Measurements from ENCODE around the gene NOP10. TPM values are rescaled to one million over a fixed set of nuclear protein-coding genes. Genes with fewer than 3 reads are reported as not detected.

Gene NOP10
- total RNA-seq, 1 donor: 285 TPM

GRCh38 chr15:34336991-34337556 is 5.9 kb downstream of the NOP10 start:
- H3K4me3 ChIP-seq (ENCODE audit: low read depth, low read length): peak overlapping the region; percentile 91
- DNase-seq (ENCODE audit: low read depth): no peak
- no peak for TF ChIP-seq CTCF (IDR thresholded peaks at IDR 0.05; ENCODE audit: insufficient read depth, low read length)

GRCh38 chr15:34336231-34336990 is 6.5 kb downstream of the NOP10 start:
- peak overlapping the region; percentile 91 for H3K4me3 ChIP-seq (ENCODE audit: low read depth, low read length)
- no peak for TF ChIP-seq CTCF (IDR thresholded peaks at IDR 0.05; ENCODE audit: insufficient read depth, low read length)
- DNase-seq (ENCODE audit: low read depth): no peak

- H3K4me3 ChIP-seq (ENCODE audit: low read depth, low read length): peak overlapping the region; percentile 52
- no peak for TF ChIP-seq CTCF (IDR thresholded peaks at IDR 0.05; ENCODE audit: insufficient read depth, low read length)
- DNase-seq (ENCODE audit: low read depth): peak; percentile 42
These were observed 7.5 kb downstream of the NOP10 start for GRCh38 chr15:34335176-34336032.

GRCh38 chr15:34334672-34335071 is 8.3 kb downstream of the NOP10 start:
- TF ChIP-seq CTCF (IDR thresholded peaks at IDR 0.05; ENCODE audit: insufficient read depth, low read length): no peak
- DNase-seq (ENCODE audit: low read depth): no peak
- peak overlapping the region; percentile 52 for H3K4me3 ChIP-seq (ENCODE audit: low read depth, low read length)

- no peak for DNase-seq (ENCODE audit: low read depth)
- no peak for TF ChIP-seq CTCF (IDR thresholded peaks at IDR 0.05; ENCODE audit: insufficient read depth, low read length)
- no peak overlapping the region for H3K4me3 ChIP-seq (ENCODE audit: low read depth, low read length)
These were observed 10.3 kb downstream of the NOP10 start for GRCh38 chr15:34332553-34333120.

GRCh38 chr15:34331809-34332208 is 11.1 kb downstream of the NOP10 start:
- no peak for DNase-seq (ENCODE audit: low read depth)
- TF ChIP-seq CTCF (IDR thresholded peaks at IDR 0.05; ENCODE audit: insufficient read depth, low read length): no peak
- H3K4me3 ChIP-seq (ENCODE audit: low read depth, low read length): no peak overlapping the region

All from fibroblast of the aortic adventitia (primary cell).